Natural killer cell (primary cell): ENCODE data around the gene BCL11B. TPM values are rescaled to one million over a fixed set of nuclear protein-coding genes. Genes with fewer than 3 reads are reported as not detected.

ENCODE experiments used
- ATAC-seq, 3 donors: fragments of 150-1000 bp in 2 of 3; fragments of 200-7000 bp in 1 of 3; cut with Tn5 transposase; 1 replicate in 1 of 3; 2 replicates in 2 of 3; pipeline ENCODE4 v1.10.0; 2021; ENCODE audit warnings: mild to moderate bottlenecking in 2 of 3, moderate library complexity in 2 of 3
- DNase-seq, 2 donors: peaks; one replicate each; pipeline versions ENCODE4 v3.0.0 to v3.0.0-alpha.2; 2013 to 2021; ENCODE audit warnings: mixed read lengths in 1 of 2
- H3K27ac ChIP-seq: one replicate; pipeline ENCODE4 v1.5.1; 2013; ENCODE audit warnings: mild to moderate bottlenecking, low read length
- H3K27me3 ChIP-seq: one replicate; pipeline ENCODE4 v1.6.1; 2013; ENCODE audit warnings: low read length; ENCODE audit not compliant: control insufficient read depth, insufficient read depth
- H3K36me3 ChIP-seq: one replicate; pipeline ENCODE4 v1.6.1; 2013; ENCODE audit warnings: low read length; ENCODE audit not compliant: control insufficient read depth, insufficient read depth
- H3K4me1 ChIP-seq: one replicate; pipeline ENCODE4 v1.6.1; 2013; ENCODE audit warnings: low read length; ENCODE audit not compliant: control insufficient read depth, insufficient read depth
- H3K4me3 ChIP-seq: one replicate; pipeline ENCODE4 v1.5.1; 2013; ENCODE audit warnings: low read length
- H3K9me3 ChIP-seq: one replicate; pipeline ENCODE4 v1.6.1; 2013; ENCODE audit warnings: low read length; ENCODE audit not compliant: control insufficient read depth, insufficient read depth
- H3K27ac Mint-ChIP-seq, 2 donors: one replicate each; pipeline ENCODE4 v1.8.0; 2022; ENCODE audit warnings: mild to moderate bottlenecking in 2 of 2, mixed read lengths in 2 of 2, moderate library complexity in 1 of 2
- H3K27me3 Mint-ChIP-seq, 2 donors: one replicate each; pipeline ENCODE4 v1.8.0; 2022; ENCODE audit warnings: low read depth in 2 of 2, mixed read lengths in 2 of 2
- H3K36me3 Mint-ChIP-seq: one replicate; pipeline ENCODE4 v1.8.0; 2022; ENCODE audit warnings: mixed read lengths
- H3K4me1 Mint-ChIP-seq, 2 donors: one replicate each; pipeline ENCODE4 v1.8.0; 2022; ENCODE audit warnings: mixed read lengths in 2 of 2
- H3K4me3 Mint-ChIP-seq: one replicate; pipeline ENCODE4 v1.8.0; 2022; ENCODE audit warnings: mild to moderate bottlenecking, moderate library complexity, mixed read lengths
- H3K9me3 Mint-ChIP-seq, 2 donors: one replicate each; pipeline ENCODE4 v1.8.0; 2022; ENCODE audit warnings: mixed read lengths in 2 of 2
- CTCF ChIP-seq: fragments of 200-600 bp; IDR thresholded peaks from one replicate; pipeline ENCODE4 v1.8.0; 2022; ENCODE audit warnings: antibody characterized with exemption
- WGBS: methylation state at CpG from one replicate; pipeline ENCODE4 v1.1.7; 2013; ENCODE audit warnings: missing lambda C conversion rate; ENCODE audit not compliant: insufficient coverage; 5-methylcytosine and 5-hydroxymethylcytosine counted together
- intact Hi-C: fragments of 100-400 bp; cut with micrococcal nuclease; formaldehyde crosslinking; loops from one replicate; pipeline ENCODE4 v1.14.2; 2022
- total RNA-seq, 4 donors: library from RNA; stranded (reverse); fragments of 120-200 nt in 1 of 4; gene quantifications; one replicate each; pipeline versions ENCODE4 v1.2.3 to v1.2.4, GENCODE V29; 2013 to 2022

The BCL11B gene
- total RNA-seq, 3 donors from 2014 or later (not counting 1 experiment from before 2014, with no cell fraction given): 43.5 to 61.5 (median 56.2) TPM

DNA sequence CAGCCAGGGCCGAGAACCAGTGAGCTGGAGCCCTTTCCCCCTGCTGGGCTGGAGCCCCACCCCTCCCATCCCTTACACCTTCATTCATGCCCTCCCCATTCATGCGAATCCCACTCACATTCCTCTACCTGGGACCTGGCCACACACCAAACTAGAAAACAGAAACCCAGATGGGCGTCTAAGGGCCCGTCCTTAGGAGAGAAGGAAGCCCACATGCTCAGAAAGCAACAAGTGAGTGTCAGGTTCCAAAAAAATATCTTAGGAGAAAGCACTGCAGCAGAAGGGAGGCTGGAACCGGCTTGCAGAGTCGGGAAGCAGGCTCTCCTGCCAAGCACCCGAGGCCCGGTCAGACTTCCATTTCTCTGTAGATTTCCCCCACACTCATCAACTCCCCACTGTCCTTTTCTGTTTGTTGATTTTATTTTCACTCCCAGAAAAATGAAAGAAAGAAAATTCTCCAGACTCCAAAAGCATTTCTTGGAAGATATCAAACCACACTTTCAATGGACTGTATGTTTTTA lies 13.6 kb downstream of the BCL11B start:
- H3K27me3 Mint-ChIP-seq: no peaks in the 10 kb centered on the region
- WGBS: 35% methylated on average over 8 of the region's 8 CpGs
- Histone ChIP-seq H3K4me3 (no peak overlapping the region), H3K27me3 (no peaks in the 10 kb centered on the region), H3K27ac (peak overlapping the region; percentile 82), H3K9me3 (no peaks in the 10 kb centered on the region), H3K36me3 (peaks cover 17% of the 10 kb centered on the region), H3K4me1 (peaks cover 85% of the 10 kb centered on the region)
- ATAC-seq (no peak), DNase-seq (peak in 1 of 2 donors; percentile 43)
- H3K27ac Mint-ChIP-seq: peak overlapping the region; percentile 93 to 97
- H3K4me3 Mint-ChIP-seq: peak overlapping the region; percentile 88
- intact Hi-C loops: no loop called here
- H3K36me3 Mint-ChIP-seq: no peaks in the 10 kb centered on the region
- H3K4me1 Mint-ChIP-seq: peaks cover 73 to 87% of the 10 kb centered on the region in 2 donors
- no peaks in the 10 kb centered on the region for H3K9me3 Mint-ChIP-seq
- no peak for TF ChIP-seq CTCF

DNA sequence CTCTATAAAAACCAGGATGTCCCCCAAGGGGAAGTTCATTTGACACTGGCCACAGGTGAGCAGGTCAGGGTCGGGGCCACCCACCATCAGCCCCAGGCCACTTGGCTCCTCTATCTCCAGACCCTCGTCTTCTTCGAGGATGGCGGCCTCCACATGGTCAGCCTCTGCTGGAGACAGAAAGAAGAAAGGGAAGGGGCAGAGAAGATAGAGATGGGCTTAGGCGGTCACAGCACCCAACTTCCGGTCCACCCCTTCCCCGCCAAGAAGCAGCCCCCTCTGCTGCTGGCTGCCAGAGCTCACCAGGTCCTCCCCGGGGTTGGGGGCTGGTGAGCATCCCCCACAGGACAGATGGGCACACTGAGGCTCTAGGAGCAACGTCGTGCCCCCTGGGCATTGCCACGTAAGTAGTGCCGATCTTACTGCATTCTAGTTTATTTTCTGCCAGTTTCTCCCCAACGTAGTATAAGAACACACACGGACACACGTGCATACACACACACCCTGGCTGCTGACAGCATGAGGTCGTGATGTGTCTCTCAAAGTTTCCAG lies 14.2 kb downstream of the BCL11B start:
- Mint-ChIP-seq H3K36me3 (no peaks in the 10 kb centered on the region), H3K4me3 (peak overlapping the region; percentile 25), H3K27me3 (no peaks in the 10 kb centered on the region), H3K4me1 (peaks cover 73 to 86% of the 10 kb centered on the region in 2 donors), H3K27ac (peak overlapping the region; percentile 93 to 97), H3K9me3 (no peaks in the 10 kb centered on the region)
- ATAC-seq (no peak), DNase-seq (no peak)
- Histone ChIP-seq H3K4me1 (peaks cover 85% of the 10 kb centered on the region), H3K36me3 (peaks cover 21% of the 10 kb centered on the region), H3K4me3 (no peak overlapping the region), H3K9me3 (no peaks in the 10 kb centered on the region), H3K27ac (peak overlapping the region; percentile 82), H3K27me3 (no peaks in the 10 kb centered on the region)
- TF ChIP-seq CTCF: no peak
- intact Hi-C loops: no loop called here
- 69% methylated on average over 16 of the region's 16 CpGs for WGBS

GRCh38 chr14:99257122-99257672 lies 14.8 kb downstream of the BCL11B start:
- Mint-ChIP-seq H3K4me1 (peaks cover 68 to 85% of the 10 kb centered on the region in 2 donors), H3K4me3 (no peak overlapping the region), H3K27me3 (no peaks in the 10 kb centered on the region), H3K27ac (peak overlapping the region; percentile 93 to 97), H3K9me3 (no peaks in the 10 kb centered on the region), H3K36me3 (no peaks in the 10 kb centered on the region)
- no peaks in the 10 kb centered on the region for H3K9me3 ChIP-seq
- no peak for ATAC-seq
- peak overlapping the region; percentile 82 for H3K27ac ChIP-seq
- peaks cover 25% of the 10 kb centered on the region for H3K36me3 ChIP-seq
- H3K27me3 ChIP-seq: no peaks in the 10 kb centered on the region
- no peak overlapping the region for H3K4me3 ChIP-seq
- 82% methylated on average over 14 of the region's 14 CpGs for WGBS
- intact Hi-C loops: no loop called here
- TF ChIP-seq CTCF: no peak
- H3K4me1 ChIP-seq: peaks cover 85% of the 10 kb centered on the region
- DNase-seq: no peak
